ENCODE data around the gene TBC1D19. TPM values are rescaled to one million over a fixed set of nuclear protein-coding genes. Genes with fewer than 3 reads are reported as not detected.

The TBC1D19 gene
- total and polyA plus RNA-seq, 2 experiments from 2014 or later = 7.9 to 21.9 TPM

GRCh38 chr4:26700110-26700509 is 116.2 kb downstream of the TBC1D19 start:
- Histone ChIP-seq H3K9me2 (replicated peaks; ENCODE audit: insufficient read depth) (no peaks in the 10 kb centered on the region), H3K4me3 (no peak overlapping the region), H3K36me3 (replicated peaks; ENCODE audit: insufficient read depth, low read depth) (no peaks in the 10 kb centered on the region), H2AFZ (no peak overlapping the region), H3K27me3 (no peaks in the 10 kb centered on the region), H3K79me2 (no peaks in the 10 kb centered on the region), H4K20me1 (ENCODE audit: insufficient read depth, poor library complexity, severe bottlenecking) (no peaks in the 10 kb centered on the region), H3K4me2 (no peak overlapping the region), H3K9me3 (ENCODE audit: low read depth) (no peaks in the 10 kb centered on the region), H3K27ac (no peak overlapping the region), H3K4me1 (ENCODE audit: insufficient read depth) (no peaks in the 10 kb centered on the region)
- no peak for DNase-seq (ENCODE audit: low spot score)
- TF ChIP-seq EZH2 (IDR thresholded peaks at IDR 0.05; ENCODE audit: borderline replicate concordance) (no peak), EZH2phosphoT487 (IDR thresholded peaks at IDR 0.05; ENCODE audit: low read depth, severe bottlenecking, unreplicated experiment) (no peak)
- TF ChIP-seq, protein P1, sequence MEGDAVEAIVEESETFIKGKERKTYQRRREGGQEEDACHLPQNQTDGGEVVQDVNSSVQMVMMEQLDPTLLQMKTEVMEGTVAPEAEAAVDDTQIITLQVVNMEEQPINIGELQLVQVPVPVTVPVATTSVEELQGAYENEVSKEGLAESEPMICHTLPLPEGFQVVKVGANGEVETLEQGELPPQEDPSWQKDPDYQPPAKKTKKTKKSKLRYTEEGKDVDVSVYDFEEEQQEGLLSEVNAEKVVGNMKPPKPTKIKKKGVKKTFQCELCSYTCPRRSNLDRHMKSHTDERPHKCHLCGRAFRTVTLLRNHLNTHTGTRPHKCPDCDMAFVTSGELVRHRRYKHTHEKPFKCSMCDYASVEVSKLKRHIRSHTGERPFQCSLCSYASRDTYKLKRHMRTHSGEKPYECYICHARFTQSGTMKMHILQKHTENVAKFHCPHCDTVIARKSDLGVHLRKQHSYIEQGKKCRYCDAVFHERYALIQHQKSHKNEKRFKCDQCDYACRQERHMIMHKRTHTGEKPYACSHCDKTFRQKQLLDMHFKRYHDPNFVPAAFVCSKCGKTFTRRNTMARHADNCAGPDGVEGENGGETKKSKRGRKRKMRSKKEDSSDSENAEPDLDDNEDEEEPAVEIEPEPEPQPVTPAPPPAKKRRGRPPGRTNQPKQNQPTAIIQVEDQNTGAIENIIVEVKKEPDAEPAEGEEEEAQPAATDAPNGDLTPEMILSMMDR (IDR thresholded peaks at IDR 0.05; ENCODE audit: poor library complexity) = no peak
- 71% methylated on average over 1 of the region's 1 CpG for WGBS (ENCODE audit: low lambda C conversion rate, missing lambda C conversion rate)

GRCh38 chr4:26701095-26701494 is 117.2 kb downstream of the TBC1D19 start:
- Histone ChIP-seq H4K20me1 (ENCODE audit: insufficient read depth, poor library complexity, severe bottlenecking) (no peaks in the 10 kb centered on the region), H3K4me2 (no peak overlapping the region), H3K9me2 (replicated peaks; ENCODE audit: insufficient read depth) (no peaks in the 10 kb centered on the region), H2AFZ (no peak overlapping the region), H3K9me3 (ENCODE audit: low read depth) (no peaks in the 10 kb centered on the region), H3K4me3 (no peak overlapping the region), H3K27ac (no peak overlapping the region), H3K4me1 (ENCODE audit: insufficient read depth) (no peaks in the 10 kb centered on the region), H3K36me3 (replicated peaks; ENCODE audit: insufficient read depth, low read depth) (no peaks in the 10 kb centered on the region), H3K27me3 (no peaks in the 10 kb centered on the region), H3K79me2 (no peaks in the 10 kb centered on the region)
- WGBS (ENCODE audit: low lambda C conversion rate, missing lambda C conversion rate) = 55% methylated on average over 2 of the region's 2 CpGs
- no peak for DNase-seq (ENCODE audit: low spot score)
- TF ChIP-seq, protein P1 (IDR thresholded peaks at IDR 0.05; ENCODE audit: poor library complexity) = no peak
- TF ChIP-seq EZH2 (IDR thresholded peaks at IDR 0.05; ENCODE audit: borderline replicate concordance) (no peak), EZH2phosphoT487 (IDR thresholded peaks at IDR 0.05; ENCODE audit: low read depth, severe bottlenecking, unreplicated experiment) (no peak)

DNA sequence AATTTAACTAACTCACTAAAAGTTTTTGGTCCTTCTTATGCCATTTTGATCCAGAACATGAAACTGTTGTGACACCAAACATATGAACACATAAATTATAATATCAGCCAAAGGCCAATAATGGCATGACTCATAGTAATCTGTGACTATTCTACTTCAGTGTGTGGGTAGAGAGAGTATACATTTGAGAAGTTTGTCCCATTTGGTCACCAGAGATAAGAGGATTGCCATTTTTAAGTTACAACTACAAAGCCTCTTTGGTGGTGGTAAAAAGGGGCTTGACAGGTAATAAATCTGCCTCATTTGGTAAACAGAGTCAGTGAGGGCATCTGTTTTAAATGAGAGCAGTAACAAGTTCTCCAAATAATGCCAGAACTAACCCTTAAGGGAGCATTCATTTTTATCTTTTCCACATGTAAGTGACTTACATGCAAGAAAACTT is 117.9 kb downstream of the TBC1D19 start:
- no peak overlapping the region for H3K27ac ChIP-seq
- DNase-seq (ENCODE audit: low spot score) = no peak
- no peaks in the 10 kb centered on the region for H3K9me3 ChIP-seq (ENCODE audit: low read depth)
- H3K4me1 ChIP-seq (ENCODE audit: insufficient read depth) = no peaks in the 10 kb centered on the region
- H2AFZ ChIP-seq = no peak overlapping the region
- no peaks in the 10 kb centered on the region for H3K79me2 ChIP-seq
- no peak overlapping the region for H3K4me3 ChIP-seq
- no peaks in the 10 kb centered on the region for H3K9me2 ChIP-seq (replicated peaks; ENCODE audit: insufficient read depth)
- no peaks in the 10 kb centered on the region for H3K36me3 ChIP-seq (replicated peaks; ENCODE audit: insufficient read depth, low read depth)
- H3K27me3 ChIP-seq = no peaks in the 10 kb centered on the region
- H3K4me2 ChIP-seq = no peak overlapping the region
- no peaks in the 10 kb centered on the region for H4K20me1 ChIP-seq (ENCODE audit: insufficient read depth, poor library complexity, severe bottlenecking)
- TF ChIP-seq EZH2phosphoT487 (IDR thresholded peaks at IDR 0.05; ENCODE audit: low read depth, severe bottlenecking, unreplicated experiment) = no peak
- no peak for TF ChIP-seq EZH2 (IDR thresholded peaks at IDR 0.05; ENCODE audit: borderline replicate concordance)

DNA sequence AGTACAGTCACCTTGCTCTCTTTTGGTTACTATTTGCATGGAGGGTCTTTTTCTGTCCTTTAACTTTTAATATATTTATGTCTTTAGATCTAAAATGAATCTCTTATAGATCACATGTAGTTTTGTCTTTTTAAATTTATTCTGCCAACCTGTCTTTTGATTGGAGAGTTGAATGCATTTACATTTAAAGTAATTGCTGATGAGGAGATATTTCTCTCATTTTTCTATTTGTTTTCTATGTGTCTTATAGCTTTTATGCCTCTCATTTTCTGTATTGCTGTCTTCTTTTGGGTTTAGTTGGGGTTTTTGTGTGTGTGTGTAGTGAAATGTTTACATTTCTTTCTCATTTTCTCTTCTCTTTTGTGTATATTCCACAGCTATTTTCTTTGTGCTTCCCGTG is 123.5 kb downstream of the TBC1D19 start:
- Histone ChIP-seq H3K4me1 (ENCODE audit: insufficient read depth) (no peaks in the 10 kb centered on the region), H3K9me2 (replicated peaks; ENCODE audit: insufficient read depth) (no peaks in the 10 kb centered on the region), H3K4me2 (no peak overlapping the region), H2AFZ (no peak overlapping the region), H4K20me1 (ENCODE audit: insufficient read depth, poor library complexity, severe bottlenecking) (no peaks in the 10 kb centered on the region), H3K9me3 (ENCODE audit: low read depth) (no peaks in the 10 kb centered on the region), H3K27me3 (no peaks in the 10 kb centered on the region), H3K4me3 (no peak overlapping the region), H3K27ac (no peak overlapping the region), H3K79me2 (no peaks in the 10 kb centered on the region), H3K36me3 (replicated peaks; ENCODE audit: insufficient read depth, low read depth) (no peaks in the 10 kb centered on the region)
- 94% methylated on average over 1 of the region's 1 CpG for WGBS (ENCODE audit: low lambda C conversion rate, missing lambda C conversion rate)
- no peak for DNase-seq (ENCODE audit: low spot score)
- no peak for TF ChIP-seq EZH2phosphoT487 (IDR thresholded peaks at IDR 0.05; ENCODE audit: low read depth, severe bottlenecking, unreplicated experiment)

All from hepatocyte (in vitro differentiated cells).